ENCODE results near the gene IL1RAPL2. TPM values are rescaled to one million over a fixed set of nuclear protein-coding genes. Genes with fewer than 3 reads are reported as not detected.

The IL1RAPL2 gene
- total and polyA plus RNA-seq, 2 of the 8 experiments (the other 6 are each of a cell fraction or from before 2014, with no cell fraction given): 0.20 to 1.3 TPM

DNA sequence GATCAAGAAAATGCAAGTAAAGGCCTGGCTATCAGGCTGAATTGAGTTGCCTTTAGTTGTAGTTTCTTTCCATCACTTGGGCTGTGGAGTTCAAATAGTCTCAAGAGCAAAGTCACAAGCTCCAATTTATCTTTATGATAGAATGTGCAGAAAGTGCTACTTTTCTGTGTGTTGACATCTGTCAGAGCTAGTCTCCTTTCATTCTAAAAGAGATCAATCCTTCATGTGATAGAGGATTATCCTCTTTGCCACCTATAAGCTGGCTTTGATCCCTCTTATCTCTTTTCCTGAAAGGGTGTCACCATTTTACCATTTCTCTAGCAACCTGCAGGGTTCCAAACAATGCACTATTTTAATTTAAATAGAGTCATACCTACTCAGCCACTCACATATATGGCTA, 429.5 kb downstream of the IL1RAPL2 start:
- H3K4ac ChIP-seq (replicated peaks; ENCODE audit: insufficient read length, low read depth, low read length): no peak overlapping the region
- FAIRE-seq (no peak), DNase-seq (ENCODE audit: low read depth in 1 of 2, low spot score in 2 of 2) (no peak)
- H2BK120ac ChIP-seq (replicated peaks; ENCODE audit: low read depth, low read length): no peak overlapping the region
- H4K20me1 ChIP-seq (replicated peaks in 1 of 2; ENCODE audit: control insufficient read depth in 1 of 2, insufficient read depth in 2 of 2, low read length in 2 of 2): no peaks in the 10 kb centered on the region
- peaks cover 0 to 4% (median 0%) of the 10 kb centered on the region in 4 experiments; a peak in 1 of 7 replicates for H3K4me1 ChIP-seq (replicated peaks in 1 of 4; ENCODE audit: control insufficient read depth in 3 of 4, insufficient read depth in 4 of 4, low read length in 3 of 4)
- no peaks in the 10 kb centered on the region for H3K36me3 ChIP-seq (ENCODE audit: control insufficient read depth in 2 of 4, insufficient read depth in 4 of 4, low read length in 3 of 4)
- no peak overlapping the region for H3K23ac ChIP-seq (ENCODE audit: insufficient read length)
- no peak overlapping the region for H3K9ac ChIP-seq (replicated peaks in 1 of 4; ENCODE audit: extremely low read depth in 1 of 4, low read depth in 3 of 4, low read length in 3 of 4)
- H3K23me2 ChIP-seq (ENCODE audit: low read depth, low read length): no peaks in the 10 kb centered on the region
- no peak overlapping the region for H2AK5ac ChIP-seq (ENCODE audit: low read depth, low read length)
- CTCF ChIA-PET (ENCODE audit: partially characterized antibody): no interaction called here
- TF ChIP-seq TAF7 (optimal IDR thresholded peaks at IDR 0.05; ENCODE audit: borderline replicate concordance, low read depth, low read length): no peak
- TF ChIP-seq CREB1 (IDR thresholded peaks at IDR 0.05): no peak
- no peak for TF ChIP-seq NRF1 (IDR thresholded peaks at IDR 0.05; ENCODE audit: low read depth, low read length)
- no peak for TF ChIP-seq ZNF274 (IDR thresholded peaks at IDR 0.05; ENCODE audit: borderline replicate concordance, extremely low read depth, low read length)
- TF ChIP-seq, protein P1, sequence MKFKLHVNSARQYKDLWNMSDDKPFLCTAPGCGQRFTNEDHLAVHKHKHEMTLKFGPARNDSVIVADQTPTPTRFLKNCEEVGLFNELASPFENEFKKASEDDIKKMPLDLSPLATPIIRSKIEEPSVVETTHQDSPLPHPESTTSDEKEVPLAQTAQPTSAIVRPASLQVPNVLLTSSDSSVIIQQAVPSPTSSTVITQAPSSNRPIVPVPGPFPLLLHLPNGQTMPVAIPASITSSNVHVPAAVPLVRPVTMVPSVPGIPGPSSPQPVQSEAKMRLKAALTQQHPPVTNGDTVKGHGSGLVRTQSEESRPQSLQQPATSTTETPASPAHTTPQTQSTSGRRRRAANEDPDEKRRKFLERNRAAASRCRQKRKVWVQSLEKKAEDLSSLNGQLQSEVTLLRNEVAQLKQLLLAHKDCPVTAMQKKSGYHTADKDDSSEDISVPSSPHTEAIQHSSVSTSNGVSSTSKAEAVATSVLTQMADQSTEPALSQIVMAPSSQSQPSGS (IDR thresholded peaks at IDR 0.05; ENCODE audit: low read length): no peak
- TF ChIP-seq TBP (IDR thresholded peaks at IDR 0.05; ENCODE audit: low read depth, low read length): no peak
- TF ChIP-seq EP300 (IDR thresholded peaks at IDR 0.05; ENCODE audit: borderline replicate concordance in 1 of 2, low read depth in 2 of 2, low read length in 2 of 2): no peak
- TF ChIP-seq SRF (IDR thresholded peaks at IDR 0.05; ENCODE audit: low read depth, low read length): no peak
- TF ChIP-seq CHD2 (IDR thresholded peaks at IDR 0.05; ENCODE audit: low read length): no peak
- no peaks in the 10 kb centered on the region for H3K27me3 ChIP-seq (replicated peaks in 1 of 4; ENCODE audit: control insufficient read depth in 3 of 4, extremely low read depth in 1 of 4, insufficient read depth in 3 of 4, low read length in 3 of 4)
- no peak overlapping the region for H2AFZ ChIP-seq (ENCODE audit: low read length)
- no peaks in the 10 kb centered on the region for H3K9me3 ChIP-seq (ENCODE audit: insufficient read depth in 2 of 2, low read depth in 1 of 2, low read length in 1 of 2)
- H4K8ac ChIP-seq (ENCODE audit: extremely low read depth, insufficient read depth, low read length): no peak overlapping the region
- POLR2A ChIA-PET (ENCODE audit: partially characterized antibody): no interaction called here
- no peak overlapping the region for H2BK20ac ChIP-seq (ENCODE audit: low read length)
- no peaks in the 10 kb centered on the region for H3K79me1 ChIP-seq (ENCODE audit: low read depth, low read length)
- no peak overlapping the region for H4K5ac ChIP-seq (ENCODE audit: insufficient read length, low read depth, low read length)
- H3K4me3 ChIP-seq (ENCODE audit: extremely low read depth in 1 of 4, insufficient read depth in 2 of 4, low read depth in 3 of 4, low read length in 4 of 4): no peak overlapping the region
- H3K56ac ChIP-seq (replicated peaks; ENCODE audit: insufficient read length, low read depth, low read length): no peak overlapping the region
- no peak overlapping the region for H3K27ac ChIP-seq (ENCODE audit: low read depth, low read length)
- H3K4me2 ChIP-seq (ENCODE audit: insufficient read depth in 1 of 2, low read depth in 2 of 2, low read length in 2 of 2): no peak overlapping the region
- no peak overlapping the region for H2BK5ac ChIP-seq (ENCODE audit: low read depth, low read length)
- no peaks in the 10 kb centered on the region for H3K79me2 ChIP-seq (ENCODE audit: control insufficient read depth in 1 of 2, insufficient read depth in 2 of 2, low read length in 2 of 2)
- H4K91ac ChIP-seq (replicated peaks; ENCODE audit: insufficient read length, low read length): no peak overlapping the region
- H3K14ac ChIP-seq (ENCODE audit: insufficient read length): no peak overlapping the region
- no peak overlapping the region for H2BK12ac ChIP-seq (ENCODE audit: low read depth, low read length)
- H2BK15ac ChIP-seq (ENCODE audit: low read length): no peak overlapping the region
- no peak overlapping the region for H3K18ac ChIP-seq (ENCODE audit: extremely low read depth, low read length)

Data from H1 (cell line).